Central memory CD4-positive, alpha-beta T cell (primary cell): Measurements from ENCODE around the gene SLC16A10.

Source experiments
- DNase-seq: peaks from one replicate; pipeline ENCODE4 v3.0.0; 2022

Gene SLC16A10

GRCh38 chr6:111263837-111264236 lies 176.5 kb downstream of the SLC16A10 start:
- DNase-seq: no peak

- no peak for DNase-seq
Observed at GRCh38 chr6:111265842-111266241, 178.5 kb downstream of the SLC16A10 start.

DNA sequence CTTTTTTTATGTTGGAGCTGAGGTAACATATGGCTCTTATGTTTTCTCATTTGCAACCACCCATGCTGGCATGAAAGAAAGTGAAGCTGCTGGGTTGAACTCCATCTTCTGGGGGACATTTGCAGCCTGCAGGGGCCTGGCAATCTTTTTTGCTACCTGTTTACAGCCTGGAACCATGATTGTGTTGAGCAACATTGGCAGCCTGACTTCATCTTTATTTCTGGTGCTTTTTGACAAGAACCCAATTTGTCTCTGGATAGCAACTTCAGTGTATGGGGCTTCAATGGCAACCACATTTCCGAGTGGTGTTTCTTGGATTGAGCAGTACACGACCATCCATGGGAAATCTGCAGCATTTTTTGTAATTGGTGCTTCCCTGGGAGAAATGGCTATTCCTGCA lies 179.0 kb downstream of the SLC16A10 start:
- DNase-seq: no peak

DNA sequence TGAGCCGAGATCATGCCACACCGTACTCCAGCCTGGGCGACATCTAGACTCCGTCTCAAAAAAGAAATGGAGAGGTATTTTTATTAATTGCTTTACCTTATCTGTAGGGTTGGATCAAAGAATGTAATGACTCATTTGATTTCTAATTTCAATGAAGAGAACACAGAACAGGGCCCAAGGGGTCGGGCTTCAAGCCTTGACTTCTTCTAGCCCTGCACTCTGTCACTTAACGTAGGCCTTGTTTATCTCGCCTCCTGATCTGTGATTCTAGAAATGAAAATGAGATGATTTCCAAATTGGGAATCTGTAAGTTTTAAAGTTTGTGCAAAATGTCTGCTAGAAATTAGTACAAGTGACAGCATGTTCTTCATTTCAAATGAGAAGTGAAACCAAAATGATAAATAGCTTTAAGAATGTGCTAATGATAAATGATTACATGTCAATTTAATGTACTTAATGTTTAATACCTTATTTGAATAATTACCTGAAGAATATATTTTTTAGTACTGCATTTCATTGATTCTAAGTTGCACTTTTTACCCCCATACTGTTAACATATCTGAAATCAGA lies 180.5 kb downstream of the SLC16A10 start:
- DNase-seq: no peak

GRCh38 chr6:111269401-111269970 lies 182.2 kb downstream of the SLC16A10 start:
- DNase-seq: no peak

DNA sequence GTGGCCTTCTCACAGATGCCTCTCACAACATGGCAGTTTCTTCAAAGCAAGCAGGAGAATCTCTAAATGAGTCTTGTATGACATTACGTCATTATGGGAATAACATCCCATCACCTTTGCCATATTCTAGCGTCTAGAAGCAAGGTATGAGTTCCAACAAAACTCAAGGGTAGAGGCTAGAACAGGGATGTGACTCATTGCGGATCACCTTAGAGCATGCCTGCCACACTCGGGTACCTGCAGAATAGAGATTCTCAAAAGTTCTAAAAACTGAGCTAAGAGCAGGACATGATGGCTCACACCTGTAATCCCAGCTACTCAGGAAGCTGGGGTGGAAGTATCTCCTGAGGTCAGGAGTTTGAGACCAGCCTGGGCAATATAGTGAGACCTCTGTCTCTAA lies 182.8 kb downstream of the SLC16A10 start:
- DNase-seq: no peak

- no peak for DNase-seq
Observed at GRCh38 chr6:111274593-111275217, 187.4 kb downstream of the SLC16A10 start.

- DNase-seq: no peak
Observed at GRCh38 chr6:111276335-111276734, 189.0 kb downstream of the SLC16A10 start.

GRCh38 chr6:111276736-111277135 lies 189.4 kb downstream of the SLC16A10 start:
- no peak for DNase-seq

DNA sequence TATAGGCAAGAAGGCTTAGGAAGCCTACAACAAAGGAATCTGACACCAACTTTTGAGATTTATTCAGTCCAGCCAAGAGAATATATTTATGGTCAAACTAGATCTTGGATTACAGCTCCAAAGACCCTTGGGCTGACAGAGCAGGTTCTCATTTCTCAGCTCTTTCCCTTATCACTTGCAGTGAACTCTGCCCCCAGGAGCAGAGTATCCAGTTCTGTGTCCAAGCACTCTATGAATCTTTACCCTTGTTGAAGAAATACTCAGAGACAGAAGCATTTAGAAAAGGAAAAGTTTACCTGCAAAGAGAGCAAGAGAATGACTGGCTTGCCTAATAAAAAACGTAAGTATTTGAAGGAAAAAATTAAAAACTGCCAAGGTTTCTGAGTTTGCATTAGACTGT lies 190.5 kb downstream of the SLC16A10 start:
- DNase-seq: no peak

DNA sequence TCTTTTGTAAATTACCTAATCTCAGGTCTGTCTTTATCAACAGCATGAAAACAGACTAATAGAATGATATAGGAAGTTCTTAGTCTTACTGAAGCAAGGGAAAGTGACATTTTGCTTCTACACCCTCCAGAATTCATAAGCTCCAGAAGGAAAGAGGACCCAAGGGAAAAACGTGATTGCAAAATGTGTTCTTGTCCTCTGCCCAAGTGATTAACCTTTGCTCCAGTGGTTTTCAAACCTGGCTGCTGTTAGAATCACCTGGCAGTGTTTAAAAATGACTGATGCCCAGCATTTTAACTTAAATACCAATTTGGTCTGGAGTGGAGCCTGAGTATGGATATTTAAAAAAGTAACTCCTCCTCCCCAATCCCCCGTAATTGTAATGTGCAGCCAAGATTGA lies 191.4 kb downstream of the SLC16A10 start:
- DNase-seq: no peak

DNA sequence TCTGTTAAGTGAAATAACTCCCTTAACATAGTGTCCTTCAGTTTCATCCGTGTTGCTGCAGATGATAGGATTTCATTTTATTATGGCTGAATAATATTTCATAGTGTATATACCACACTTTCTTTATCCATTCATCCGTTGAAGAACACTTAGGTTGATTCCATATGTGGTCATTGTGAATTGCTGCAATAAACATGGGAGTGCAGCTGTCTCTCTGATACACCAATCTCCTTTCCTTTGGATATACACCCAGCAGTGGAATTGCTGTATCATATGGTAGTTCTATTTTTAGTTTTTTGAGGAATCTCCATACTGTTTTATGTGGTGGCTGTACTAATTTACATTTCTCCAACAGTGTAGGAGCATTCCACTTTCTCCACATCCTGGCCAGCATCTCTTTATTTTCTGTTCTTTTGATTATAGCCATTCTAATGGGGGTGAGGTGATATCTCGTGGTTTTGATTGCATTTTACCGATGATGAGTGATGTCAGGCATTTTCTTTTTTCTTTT lies 193.2 kb downstream of the SLC16A10 start:
- DNase-seq: no peak
